Fibroblast of upper back skin (primary cell): ENCODE data around the gene RAB28.
A peak's percentile ranks its signal among the peaks of the same experiment; 100 is the strongest.
"Not testable (repeated sequence)": the region's sequence is repeated elsewhere in the genome, so short reads cannot be mapped to it uniquely, and the experiment has no call there.

ENCODE experiments used
- DNase-seq: peaks from one replicate; pipeline ENCODE4 v3.0.0-alpha.2; 2013

RAB28 gene

DNA sequence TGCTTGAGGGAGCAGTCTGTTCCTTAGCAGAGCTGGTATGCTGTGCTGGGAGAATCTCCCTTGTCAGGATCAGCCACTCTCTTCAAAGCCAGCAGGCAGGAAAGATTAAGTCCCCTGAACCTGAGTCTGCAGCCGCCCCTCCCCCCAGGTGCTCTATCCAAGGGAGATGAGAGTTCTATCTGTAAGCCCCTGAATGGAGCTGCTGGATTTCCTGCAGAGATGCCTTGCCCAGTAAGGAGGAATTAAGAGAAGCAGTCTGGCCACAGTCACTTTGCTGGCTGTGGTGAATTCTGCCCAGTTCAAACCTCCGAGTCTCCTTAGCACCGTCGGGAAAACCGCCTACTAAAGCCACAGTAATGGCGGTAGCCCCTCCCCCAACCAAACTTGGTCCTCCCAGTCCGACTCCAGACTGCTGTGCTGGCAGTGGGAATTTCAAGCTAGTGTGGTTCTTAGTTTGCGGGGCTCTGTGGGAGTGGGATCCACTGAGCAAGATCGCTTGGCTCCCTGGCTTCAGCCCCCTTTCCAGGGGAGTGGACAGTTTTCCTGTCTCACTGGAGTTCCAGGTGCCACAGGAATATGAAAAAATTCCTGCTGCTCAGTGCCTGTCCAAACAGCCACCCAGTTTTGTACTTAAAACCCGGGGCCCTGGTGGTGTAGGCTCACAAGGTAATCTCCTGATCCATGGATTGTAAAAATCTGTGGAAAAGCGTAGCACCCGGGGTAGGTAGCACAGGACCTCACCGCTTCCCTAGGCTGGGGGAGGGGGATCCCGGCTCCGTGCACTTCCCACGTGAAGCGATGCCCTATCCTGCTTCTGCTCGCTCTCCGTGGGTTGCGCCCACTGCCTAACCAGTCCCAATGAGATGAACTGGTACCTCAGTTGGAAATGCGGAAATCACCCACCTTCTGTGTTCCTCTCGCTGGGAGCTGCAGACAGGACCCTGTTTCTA, 38.0 kb downstream of the RAB28 start:
- no peak for DNase-seq

- no peak for DNase-seq
These were observed 42.6 kb downstream of the RAB28 start for GRCh38 chr4:13441506-13441905.

GRCh38 chr4:13436962-13437361, 47.2 kb downstream of the RAB28 start:
- DNase-seq, result no peak

- DNase-seq, result peak; percentile 17
These were observed 51.7 kb downstream of the RAB28 start for GRCh38 chr4:13432453-13432852.

DNA sequence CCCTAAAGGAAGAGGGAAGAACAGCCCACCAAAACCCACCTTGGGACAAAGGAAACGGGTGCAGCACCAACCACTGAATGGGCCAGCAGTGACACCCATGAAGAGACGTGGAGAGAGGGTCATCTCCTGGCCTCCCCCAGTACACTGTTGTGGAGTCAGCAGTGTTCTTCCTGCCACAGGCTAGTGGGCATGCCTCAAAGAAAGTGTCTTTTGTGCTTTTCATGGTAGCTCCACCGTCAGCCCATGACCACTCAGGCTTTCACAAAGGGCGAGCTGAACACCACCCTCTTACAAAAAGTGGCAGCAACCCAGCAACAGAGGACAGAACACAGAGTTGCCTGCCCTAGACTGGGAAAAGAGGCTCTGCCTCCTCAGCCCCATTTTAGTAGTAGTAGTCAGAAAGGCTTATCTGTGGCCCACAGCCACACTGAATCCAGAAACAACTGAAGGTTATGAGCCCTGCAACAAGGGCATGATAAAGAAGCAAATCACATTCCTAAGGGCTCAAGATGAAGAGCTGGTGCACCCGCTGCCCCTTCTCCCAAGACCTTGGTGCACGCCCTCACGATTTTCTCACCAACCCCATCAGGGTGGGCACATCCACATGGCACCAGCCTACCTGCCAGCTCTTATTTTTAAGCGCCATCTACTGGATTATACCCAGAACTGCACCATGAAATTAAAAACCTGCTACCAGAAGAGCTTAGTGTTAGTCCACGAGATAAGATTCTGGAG, 53.1 kb downstream of the RAB28 start:
- DNase-seq, result no peak

DNA sequence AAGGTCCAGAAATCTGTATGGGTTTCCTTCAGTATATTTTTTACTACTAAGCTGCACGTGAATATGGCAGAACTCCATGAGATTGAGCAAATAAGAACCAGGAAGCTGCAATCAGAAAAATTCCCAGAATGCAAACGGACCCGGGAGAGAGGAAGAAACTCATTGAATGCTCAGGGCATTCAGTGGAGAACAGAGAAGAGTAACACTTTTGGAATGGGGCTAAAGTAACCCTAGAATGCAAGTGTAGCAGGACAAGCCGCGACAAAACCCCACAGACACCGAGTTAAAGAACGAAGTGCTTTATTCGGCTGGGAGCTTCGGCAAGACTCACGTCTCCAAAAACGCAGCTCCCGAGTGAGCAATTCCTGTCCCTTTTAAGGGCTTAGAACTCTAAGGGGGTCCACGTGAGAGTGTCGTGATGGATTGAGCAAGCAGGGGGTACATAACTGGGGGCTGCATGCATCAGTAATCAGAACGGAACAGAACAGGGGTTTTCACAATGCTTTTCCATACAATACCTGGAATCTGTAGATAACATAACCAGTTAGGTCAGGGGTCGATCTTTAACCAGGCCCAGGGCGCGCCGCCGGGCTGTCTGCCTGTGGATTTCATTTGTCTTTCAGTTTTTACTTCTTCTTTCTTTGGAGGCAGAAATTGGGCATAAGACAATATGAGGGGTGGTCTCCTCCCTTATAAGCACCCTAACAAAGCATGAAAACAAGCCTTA, 56.4 kb downstream of the RAB28 start:
- peak; percentile 16 for DNase-seq

- peak; percentile 17 for DNase-seq
These were observed 68.9 kb downstream of the RAB28 start for GRCh38 chr4:13415068-13415785.

GRCh38 chr4:13413729-13414437, 70.3 kb downstream of the RAB28 start:
- peak; percentile 9 for DNase-seq

- DNase-seq, result no peak
These were observed 72.2 kb downstream of the RAB28 start for GRCh38 chr4:13411942-13412341.

GRCh38 chr4:13409324-13409723, 74.8 kb downstream of the RAB28 start:
- no peak for DNase-seq

GRCh38 chr4:13406156-13406555, 78.0 kb downstream of the RAB28 start:
- DNase-seq, result not testable (repeated sequence)

DNA sequence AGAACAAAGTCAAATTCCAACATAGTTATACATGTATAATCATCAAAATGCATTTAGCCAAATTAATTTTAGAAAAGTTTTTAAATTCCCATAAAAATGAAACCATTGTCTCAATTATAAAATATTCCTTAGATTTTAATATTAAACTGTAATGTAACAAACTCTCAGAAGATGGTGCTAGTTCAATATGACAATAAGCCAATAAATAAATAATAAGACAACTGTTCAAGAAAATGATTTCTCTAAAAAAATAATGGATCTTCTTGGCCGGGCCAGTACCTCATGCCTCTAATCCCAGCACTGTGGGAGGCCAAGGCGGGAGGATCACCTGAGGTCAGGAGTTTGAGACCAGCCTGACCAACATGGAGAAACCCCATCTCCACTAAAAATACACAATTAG, 80.3 kb downstream of the RAB28 start:
- no peak for DNase-seq

GRCh38 chr4:13403326-13403725, 80.8 kb downstream of the RAB28 start:
- no peak for DNase-seq

- peak; percentile 16 for DNase-seq
These were observed 84.9 kb downstream of the RAB28 start for GRCh38 chr4:13399257-13399656.

DNA sequence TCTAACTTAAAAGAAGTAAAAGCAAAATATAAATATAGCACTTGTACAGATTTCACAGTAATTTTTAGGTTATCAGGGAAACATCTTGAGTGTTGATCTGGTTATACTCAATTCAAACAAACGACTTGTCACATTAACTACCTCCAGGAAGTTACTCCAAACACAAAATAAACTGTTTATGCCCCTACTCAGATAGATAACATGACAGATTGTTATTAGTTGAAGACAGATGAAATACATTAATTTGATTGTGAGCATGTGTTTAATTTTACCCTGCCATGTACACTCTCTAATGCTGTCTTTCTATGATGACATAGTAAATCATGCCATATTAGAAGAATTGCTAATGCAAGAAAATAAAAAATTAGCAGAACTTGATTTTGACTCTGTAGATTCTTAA, 88.0 kb downstream of the RAB28 start:
- DNase-seq, result no peak

DNA sequence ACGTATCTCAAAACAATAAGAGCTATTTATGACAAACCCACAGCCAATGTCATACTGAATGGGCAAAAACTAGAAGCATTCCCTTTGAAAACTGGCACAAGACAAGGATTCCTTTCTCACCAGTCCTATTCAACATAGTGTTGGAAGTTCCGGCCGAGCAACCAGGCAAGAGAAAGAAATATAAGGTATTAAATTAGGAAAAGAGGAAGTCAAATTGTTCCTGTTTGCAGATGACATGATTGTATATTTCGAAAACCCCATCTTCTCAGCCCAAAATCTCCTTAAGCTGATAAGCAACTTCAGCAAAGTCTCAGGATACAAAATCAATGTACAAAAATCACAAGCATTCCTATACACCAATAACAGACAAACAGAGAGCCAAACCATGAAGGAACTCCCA, 94.2 kb downstream of the RAB28 start:
- not testable (repeated sequence) for DNase-seq

DNA sequence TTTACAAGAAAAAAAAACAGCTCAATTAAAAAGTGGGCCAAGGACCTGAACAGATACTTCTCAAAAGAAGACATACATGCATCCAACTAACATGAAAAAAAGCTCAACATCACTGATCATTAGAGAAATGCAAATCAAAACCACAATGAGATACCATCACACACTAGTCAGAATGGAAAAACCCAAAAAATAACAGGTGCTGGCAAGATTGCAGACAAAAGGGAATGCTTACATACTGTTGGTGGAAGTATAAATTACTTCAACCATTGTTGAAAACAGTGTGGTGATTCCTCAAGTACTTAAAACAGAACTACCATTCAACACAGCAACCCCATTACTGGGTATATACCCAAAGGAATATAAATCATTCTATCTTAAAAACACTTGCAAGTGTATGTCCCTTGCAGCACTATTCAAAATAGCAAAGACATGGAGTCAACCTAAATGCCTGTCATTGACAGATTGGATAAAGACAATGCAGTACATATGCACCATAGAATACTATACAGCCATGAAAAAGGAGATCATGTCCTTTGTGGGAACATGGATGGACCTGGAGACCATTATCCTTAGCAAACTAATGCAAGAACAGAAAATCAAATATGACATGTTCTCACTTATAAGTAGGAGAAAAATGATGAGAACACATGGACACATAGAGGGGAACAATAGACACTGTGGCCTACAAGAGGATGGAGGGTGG, 97.6 kb downstream of the RAB28 start:
- DNase-seq, result peak; percentile 28

DNA sequence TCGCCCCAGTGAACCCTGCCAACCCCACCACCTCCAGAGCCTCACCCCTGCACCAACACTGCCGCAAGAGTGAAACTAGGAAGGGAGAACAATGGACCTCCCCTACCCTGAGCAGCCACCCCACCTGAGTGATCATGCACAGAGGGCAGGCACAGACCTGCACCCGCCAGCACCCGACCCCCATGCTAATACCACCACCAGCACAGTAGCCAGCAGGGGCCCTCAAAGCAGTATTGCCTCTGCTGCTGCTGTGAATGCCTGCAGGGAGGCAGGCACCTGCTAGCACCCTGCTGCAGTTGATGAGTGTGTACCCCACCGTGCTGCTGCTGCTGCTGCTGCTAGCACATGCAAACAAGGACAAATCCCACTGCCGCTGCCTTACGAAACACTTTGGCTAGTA, 100.1 kb downstream of the RAB28 start:
- DNase-seq, result no peak

GRCh38 chr4:13378973-13379759, 105.0 kb downstream of the RAB28 start:
- no peak for DNase-seq

- no peak for DNase-seq
These were observed 113.1 kb downstream of the RAB28 start for GRCh38 chr4:13371048-13371447.
